Mesenchymal stem cell (in vitro differentiated cells and primary cell): ENCODE data around the gene PLCB1.

Experiments
- DNase-seq: peaks from one replicate; pipeline ENCODE4 v3.0.0-alpha.2; 2013
- H2AFZ ChIP-seq: one replicate; pipeline ENCODE4 v1.6.1; 2013; ENCODE audit warnings: low read depth, mild to moderate bottlenecking, control low read depth, inconsistent platforms, low read length, moderate library complexity
- H2AK5ac ChIP-seq: 2 replicates; pipeline ENCODE4 v1.6.1; 2013; ENCODE audit warnings: low read length, moderate library complexity, mild to moderate bottlenecking, inconsistent platforms; ENCODE audit not compliant: severe bottlenecking
- H2BK120ac ChIP-seq: one replicate; pipeline ENCODE4 v1.6.1; 2013; ENCODE audit warnings: low read depth, mild to moderate bottlenecking, inconsistent platforms, low read length, moderate library complexity
- H2BK12ac ChIP-seq, 2 experiments: one replicate each; pipeline ENCODE4 v1.6.1; 2013; ENCODE audit warnings: inconsistent platforms in 2 of 2, low read length in 2 of 2, mild to moderate bottlenecking in 2 of 2, moderate library complexity in 2 of 2, control low read depth in 1 of 2
- H2BK15ac ChIP-seq: one replicate; pipeline ENCODE4 v1.6.1; 2013; ENCODE audit warnings: mild to moderate bottlenecking, low read depth, inconsistent platforms; ENCODE audit not compliant: poor library complexity, severe bottlenecking
- H2BK5ac ChIP-seq: 2 replicates; pipeline ENCODE4 v1.6.1; 2013; ENCODE audit warnings: low read depth, mild to moderate bottlenecking, low read length, control low read depth, inconsistent platforms; ENCODE audit not compliant: poor library complexity, severe bottlenecking
- H3K14ac ChIP-seq, 2 experiments: one replicate each; pipeline ENCODE4 v1.6.1; 2013; ENCODE audit warnings: inconsistent platforms in 2 of 2, low read length in 2 of 2, control low read depth in 1 of 2, mild to moderate bottlenecking in 1 of 2, moderate library complexity in 1 of 2
- H3K18ac ChIP-seq, 2 experiments: one replicate each; pipeline ENCODE4 v1.6.1; 2013; ENCODE audit warnings: inconsistent platforms in 2 of 2, low read length in 2 of 2, control low read depth in 1 of 2, low read depth in 1 of 2, mild to moderate bottlenecking in 1 of 2
- H3K23ac ChIP-seq, 2 experiments: one replicate each; pipeline ENCODE4 v1.6.1; 2013; ENCODE audit warnings: inconsistent platforms in 2 of 2, low read length in 2 of 2, mild to moderate bottlenecking in 2 of 2, moderate library complexity in 2 of 2, control low read depth in 1 of 2
- H3K27ac ChIP-seq: 2 replicates; pipeline ENCODE4 v1.5.1; 2013; ENCODE audit warnings: mild to moderate bottlenecking, moderate library complexity, low read length, control low read depth, inconsistent platforms; ENCODE audit not compliant: poor library complexity, severe bottlenecking
- H3K27me3 ChIP-seq, 2 experiments: 2 replicates each; pipeline versions ENCODE4 v1.6.1 to v1.7.0; 2013; ENCODE audit warnings: low read length in 2 of 2, mild to moderate bottlenecking in 2 of 2, moderate library complexity in 2 of 2, control low read depth in 1 of 2, inconsistent platforms in 1 of 2; ENCODE audit not compliant: control insufficient read depth in 1 of 2, insufficient read depth in 1 of 2
- H3K36me3 ChIP-seq, 2 experiments: 2 replicates each; pipeline versions ENCODE4 v1.6.1 to v1.7.0; 2013; ENCODE audit warnings: low read length in 2 of 2, control low read depth in 1 of 2, inconsistent platforms in 1 of 2, low read depth in 1 of 2, mild to moderate bottlenecking in 1 of 2; ENCODE audit not compliant: insufficient read depth in 2 of 2, control insufficient read depth in 1 of 2
- H3K4ac ChIP-seq, 2 experiments: one replicate each; pipeline ENCODE4 v1.6.1; 2013; ENCODE audit warnings: inconsistent platforms in 2 of 2, low read length in 2 of 2, mild to moderate bottlenecking in 2 of 2, moderate library complexity in 2 of 2, control low read depth in 1 of 2, low read depth in 1 of 2
- H3K4me1 ChIP-seq: 2 replicates; pipeline ENCODE4 v1.6.1; 2013; ENCODE audit warnings: low read depth, low read length, control low read depth; ENCODE audit not compliant: control insufficient read depth, insufficient read depth
- H3K4me2 ChIP-seq: 2 replicates; pipeline ENCODE4 v1.6.1; 2013; ENCODE audit warnings: low read length, mild to moderate bottlenecking, inconsistent platforms; ENCODE audit not compliant: poor library complexity, severe bottlenecking
- H3K4me3 ChIP-seq, 2 experiments: 2 replicates each; pipeline versions ENCODE4 v1.5.1 to v1.7.0; 2013; ENCODE audit warnings: low read length in 2 of 2, mild to moderate bottlenecking in 2 of 2, control low read depth in 1 of 2, low read depth in 1 of 2; ENCODE audit not compliant: insufficient read depth in 1 of 2
- H3K79me1 ChIP-seq: replicated peaks from 2 replicates; pipeline ENCODE4 v1.6.1; 2013; ENCODE audit warnings: mild to moderate bottlenecking, control low read depth, low read length, inconsistent platforms; ENCODE audit not compliant: poor library complexity, severe bottlenecking
- H3K9ac ChIP-seq: 2 replicates; pipeline ENCODE4 v1.7.0; 2013; ENCODE audit warnings: mild to moderate bottlenecking, low read length, moderate library complexity
- H3K9me3 ChIP-seq: 2 replicates; pipeline ENCODE4 v1.7.0; 2013; ENCODE audit warnings: mild to moderate bottlenecking, low read length; ENCODE audit not compliant: control insufficient read depth
- H4K8ac ChIP-seq: one replicate; pipeline ENCODE4 v1.6.1; 2013; ENCODE audit warnings: inconsistent platforms, mild to moderate bottlenecking, low read length, moderate library complexity
- H4K91ac ChIP-seq: one replicate; pipeline ENCODE4 v1.6.1; 2013; ENCODE audit warnings: mild to moderate bottlenecking, low read length, inconsistent platforms
- WGBS: methylation state at CpG from one replicate; pipeline ENCODE4 v1.1.7; 2013; ENCODE audit warnings: mixed read lengths; 5-methylcytosine and 5-hydroxymethylcytosine counted together

Gene PLCB1

DNA sequence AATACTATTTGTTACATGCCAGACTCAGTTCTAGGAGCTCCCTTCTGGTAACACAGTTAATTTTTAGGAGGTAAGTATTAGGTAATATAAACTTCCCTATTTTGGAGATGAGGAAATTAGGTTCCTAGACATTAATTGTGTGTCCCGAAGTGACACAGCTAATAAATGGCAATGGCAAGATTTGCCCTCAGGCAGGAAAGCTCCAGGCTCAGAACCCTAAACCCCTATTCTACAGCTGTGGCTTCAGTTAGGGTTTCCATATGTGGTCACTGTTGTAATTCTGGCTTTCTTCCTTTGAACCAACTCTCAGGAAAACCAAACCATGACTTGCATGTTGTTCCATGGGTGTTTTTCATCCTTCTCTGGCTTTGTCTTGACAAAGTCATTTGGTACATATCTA lies 188.2 kb downstream of the PLCB1 start:
- Histone ChIP-seq H3K4me3 (no peak overlapping the region), H4K8ac (no peak overlapping the region), H4K91ac (no peak overlapping the region), H3K18ac (no peak overlapping the region), H3K36me3 (no peaks in the 10 kb centered on the region), H2BK15ac (no peak overlapping the region), H2AFZ (no peak overlapping the region), H3K27ac (no peak overlapping the region), H3K4me1 (no peaks in the 10 kb centered on the region), H2BK12ac (no peak overlapping the region), H2BK120ac (no peak overlapping the region), H3K79me1 (no peaks in the 10 kb centered on the region), H3K23ac (no peak overlapping the region), H2BK5ac (no peak overlapping the region), H3K9ac (no peak overlapping the region), H3K9me3 (no peaks in the 10 kb centered on the region), H2AK5ac (no peak overlapping the region), H3K4ac (no peak overlapping the region), H3K14ac (no peak overlapping the region), H3K27me3 (no peaks in the 10 kb centered on the region), H3K4me2 (no peak overlapping the region)
- 83% methylated on average over 1 of the region's 1 CpG for WGBS
- DNase-seq = no peak

DNA sequence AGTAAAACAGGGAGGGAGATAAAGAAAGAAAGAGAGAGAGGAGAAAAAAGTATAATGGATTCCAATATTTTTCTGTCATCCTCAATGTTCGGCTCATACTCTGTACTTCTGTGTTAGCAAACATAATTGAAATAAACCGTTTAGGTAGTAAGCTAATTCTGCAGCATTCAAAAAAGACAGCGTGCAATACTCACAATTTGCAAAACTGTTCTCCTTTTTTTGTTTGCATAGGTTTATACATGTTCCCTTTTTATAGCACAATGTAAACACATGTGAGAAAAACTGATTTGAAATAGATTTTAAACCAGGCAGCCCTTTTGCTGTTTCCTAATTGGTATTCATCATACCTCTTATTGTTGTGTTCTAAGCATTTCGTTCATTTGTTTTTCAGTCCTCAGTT lies 188.9 kb downstream of the PLCB1 start:
- no peak overlapping the region for H4K8ac ChIP-seq
- 92% methylated on average over 2 of the region's 4 CpGs for WGBS
- H3K4ac ChIP-seq = no peak overlapping the region
- no peak overlapping the region for H3K23ac ChIP-seq
- no peaks in the 10 kb centered on the region for H3K79me1 ChIP-seq
- H3K4me3 ChIP-seq = no peak overlapping the region
- H2BK120ac ChIP-seq = no peak overlapping the region
- H3K4me1 ChIP-seq = no peaks in the 10 kb centered on the region
- H3K14ac ChIP-seq = no peak overlapping the region
- no peak for DNase-seq
- no peak overlapping the region for H3K18ac ChIP-seq
- no peak overlapping the region for H2BK12ac ChIP-seq
- H3K27ac ChIP-seq = no peak overlapping the region
- H4K91ac ChIP-seq = no peak overlapping the region
- no peak overlapping the region for H2BK5ac ChIP-seq
- no peak overlapping the region for H2AK5ac ChIP-seq
- no peak overlapping the region for H2BK15ac ChIP-seq
- no peak overlapping the region for H2AFZ ChIP-seq
- no peak overlapping the region for H3K4me2 ChIP-seq
- H3K36me3 ChIP-seq = no peaks in the 10 kb centered on the region
- no peaks in the 10 kb centered on the region for H3K27me3 ChIP-seq
- no peak overlapping the region for H3K9ac ChIP-seq
- no peaks in the 10 kb centered on the region for H3K9me3 ChIP-seq

DNA sequence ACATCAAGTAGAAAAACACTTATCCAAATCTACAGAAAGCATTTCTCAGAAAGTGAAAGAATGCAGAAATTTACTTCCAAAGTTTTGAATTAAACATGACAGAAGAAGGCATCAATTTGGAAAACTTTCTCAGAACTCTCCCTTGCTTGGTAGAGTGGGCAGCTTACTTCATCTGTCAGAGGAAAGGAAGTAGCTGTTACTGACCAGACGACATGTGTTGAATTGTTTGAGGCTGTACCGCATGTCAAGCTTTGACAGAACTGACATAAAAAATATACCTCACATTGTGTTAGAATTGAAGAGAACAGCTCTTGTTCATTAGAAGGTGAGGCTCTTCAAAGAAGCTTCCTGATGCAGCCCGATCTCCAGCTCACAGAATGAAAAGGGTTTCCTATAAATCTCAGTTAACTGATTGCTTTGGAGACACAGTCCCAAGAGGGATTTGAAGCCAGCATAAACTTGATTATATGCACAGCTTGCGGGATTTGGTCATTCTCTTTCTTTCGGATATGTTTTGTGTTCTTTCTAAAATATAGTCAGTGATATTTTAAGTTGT lies 190.7 kb downstream of the PLCB1 start:
- H3K79me1 ChIP-seq = no peaks in the 10 kb centered on the region
- H2AK5ac ChIP-seq = no peak overlapping the region
- no peak overlapping the region for H3K4ac ChIP-seq
- no peaks in the 10 kb centered on the region for H3K9me3 ChIP-seq
- no peak overlapping the region for H2BK5ac ChIP-seq
- no peak for DNase-seq
- peaks cover 2% of the 10 kb centered on the region for H3K4me1 ChIP-seq
- H3K4me3 ChIP-seq = no peak overlapping the region
- no peaks in the 10 kb centered on the region for H3K36me3 ChIP-seq
- no peak overlapping the region for H3K18ac ChIP-seq
- no peak overlapping the region for H3K4me2 ChIP-seq
- no peak overlapping the region for H4K8ac ChIP-seq
- no peak overlapping the region for H3K27ac ChIP-seq
- no peak overlapping the region for H3K14ac ChIP-seq
- H3K27me3 ChIP-seq = no peaks in the 10 kb centered on the region
- H2BK12ac ChIP-seq = no peak overlapping the region
- H2BK120ac ChIP-seq = no peak overlapping the region
- H2AFZ ChIP-seq = no peak overlapping the region
- H2BK15ac ChIP-seq = no peak overlapping the region
- H4K91ac ChIP-seq = no peak overlapping the region
- no peak overlapping the region for H3K23ac ChIP-seq
- WGBS = 73% methylated on average over 1 of the region's 5 CpGs
- H3K9ac ChIP-seq = no peak overlapping the region

DNA sequence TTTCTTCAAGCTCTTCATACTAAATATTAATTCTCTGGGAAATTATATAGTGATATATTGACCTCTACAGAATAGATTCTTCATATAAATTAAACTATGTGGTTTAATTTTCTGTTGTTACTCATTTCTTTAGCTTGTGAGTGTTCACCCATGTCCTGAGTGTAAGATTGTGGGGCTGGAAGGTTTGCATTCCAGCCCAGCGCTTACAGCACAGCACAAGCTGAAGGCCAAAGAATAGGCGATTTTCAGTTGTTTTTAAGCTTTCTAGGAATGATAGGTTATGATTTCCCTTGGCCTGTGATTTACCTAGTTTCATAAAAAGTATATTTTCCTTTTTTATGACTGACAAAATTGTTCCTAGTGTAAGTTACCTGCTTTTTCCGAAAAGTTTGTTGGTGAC lies 194.1 kb downstream of the PLCB1 start:
- Histone ChIP-seq H3K18ac (no peak overlapping the region), H3K14ac (no peak overlapping the region), H4K91ac (no peak overlapping the region), H2AFZ (no peak overlapping the region), H4K8ac (no peak overlapping the region), H3K27me3 (no peaks in the 10 kb centered on the region), H3K9ac (no peak overlapping the region), H3K4me1 (peaks cover 2% of the 10 kb centered on the region), H2BK120ac (no peak overlapping the region), H2BK12ac (no peak overlapping the region), H2BK15ac (no peak overlapping the region), H2BK5ac (no peak overlapping the region), H3K36me3 (no peaks in the 10 kb centered on the region), H3K4ac (no peak overlapping the region), H2AK5ac (no peak overlapping the region), H3K4me3 (no peak overlapping the region), H3K23ac (no peak overlapping the region), H3K27ac (no peak overlapping the region), H3K4me2 (no peak overlapping the region), H3K79me1 (no peaks in the 10 kb centered on the region), H3K9me3 (no peaks in the 10 kb centered on the region)
- 94% methylated on average over 2 of the region's 3 CpGs for WGBS
- no peak for DNase-seq
